ENCODE data around the gene NLRP9. TPM values are rescaled to one million over a fixed set of nuclear protein-coding genes. Genes with fewer than 3 reads are reported as not detected.

The NLRP9 gene
- total RNA-seq, 3 donors from 2014 or later (not counting 1 experiment from before 2014, with no cell fraction given), result not detected

- H3K27me3 Mint-ChIP-seq (ENCODE audit: low read depth in 2 of 2), result no peaks in the 10 kb centered on the region
- no peaks in the 10 kb centered on the region for H3K9me3 Mint-ChIP-seq
- Histone ChIP-seq H3K27ac (ENCODE audit: low read length) (no peak overlapping the region), H3K4me3 (ENCODE audit: low read length) (no peak overlapping the region), H3K36me3 (ENCODE audit: control insufficient read depth, insufficient read depth, low read length) (peaks cover 12% of the 10 kb centered on the region), H3K9me3 (ENCODE audit: control insufficient read depth, insufficient read depth, low read length) (no peaks in the 10 kb centered on the region), H3K27me3 (ENCODE audit: control insufficient read depth, insufficient read depth, low read length) (no peaks in the 10 kb centered on the region), H3K4me1 (ENCODE audit: control insufficient read depth, insufficient read depth, low read length) (peaks cover 5% of the 10 kb centered on the region)
- H3K4me3 Mint-ChIP-seq, result no peak overlapping the region
- TF ChIP-seq, protein P1, sequence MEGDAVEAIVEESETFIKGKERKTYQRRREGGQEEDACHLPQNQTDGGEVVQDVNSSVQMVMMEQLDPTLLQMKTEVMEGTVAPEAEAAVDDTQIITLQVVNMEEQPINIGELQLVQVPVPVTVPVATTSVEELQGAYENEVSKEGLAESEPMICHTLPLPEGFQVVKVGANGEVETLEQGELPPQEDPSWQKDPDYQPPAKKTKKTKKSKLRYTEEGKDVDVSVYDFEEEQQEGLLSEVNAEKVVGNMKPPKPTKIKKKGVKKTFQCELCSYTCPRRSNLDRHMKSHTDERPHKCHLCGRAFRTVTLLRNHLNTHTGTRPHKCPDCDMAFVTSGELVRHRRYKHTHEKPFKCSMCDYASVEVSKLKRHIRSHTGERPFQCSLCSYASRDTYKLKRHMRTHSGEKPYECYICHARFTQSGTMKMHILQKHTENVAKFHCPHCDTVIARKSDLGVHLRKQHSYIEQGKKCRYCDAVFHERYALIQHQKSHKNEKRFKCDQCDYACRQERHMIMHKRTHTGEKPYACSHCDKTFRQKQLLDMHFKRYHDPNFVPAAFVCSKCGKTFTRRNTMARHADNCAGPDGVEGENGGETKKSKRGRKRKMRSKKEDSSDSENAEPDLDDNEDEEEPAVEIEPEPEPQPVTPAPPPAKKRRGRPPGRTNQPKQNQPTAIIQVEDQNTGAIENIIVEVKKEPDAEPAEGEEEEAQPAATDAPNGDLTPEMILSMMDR (IDR thresholded peaks at IDR 0.05), result no peak
- H3K27ac Mint-ChIP-seq, result no peak overlapping the region
- no peak for DNase-seq
- H3K36me3 Mint-ChIP-seq, result no peaks in the 10 kb centered on the region
- intact Hi-C loops (cut with micrococcal nuclease), result no loop called here
- no peak for ATAC-seq
- WGBS (ENCODE audit: insufficient coverage), result 97% methylated on average over 9 of the region's 12 CpGs
- peaks cover 7 to 11% of the 10 kb centered on the region in 2 donors for H3K4me1 Mint-ChIP-seq
Measured at GRCh38 chr19:55700813-55701212, 37.4 kb downstream of the NLRP9 start.

DNA sequence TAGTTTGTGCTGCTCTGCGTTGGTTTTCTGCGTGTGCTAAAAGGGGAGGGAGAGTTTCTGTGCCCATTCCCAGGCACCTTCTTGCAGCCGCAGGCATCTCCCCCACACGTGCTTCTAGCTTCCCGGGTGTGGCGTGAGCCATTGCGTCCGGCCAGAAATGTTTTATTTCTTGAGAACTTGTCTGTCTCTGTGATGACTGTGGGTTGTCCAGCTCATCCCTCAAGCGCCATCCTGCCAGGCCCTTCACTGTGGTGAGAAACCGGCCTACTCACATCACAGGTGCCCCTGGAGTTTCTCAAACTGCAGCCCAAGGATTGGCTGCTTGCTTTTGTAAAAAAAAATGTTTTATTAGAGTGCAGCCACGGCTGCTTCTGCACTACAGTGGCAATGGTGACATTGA lies 39.0 kb downstream of the NLRP9 start:
- TF ChIP-seq, protein P1 (IDR thresholded peaks at IDR 0.05), result no peak
- no peaks in the 10 kb centered on the region for H3K9me3 Mint-ChIP-seq
- no peaks in the 10 kb centered on the region for H3K36me3 Mint-ChIP-seq
- Histone ChIP-seq H3K4me1 (ENCODE audit: control insufficient read depth, insufficient read depth, low read length) (peaks cover 5% of the 10 kb centered on the region), H3K4me3 (ENCODE audit: low read length) (no peak overlapping the region), H3K36me3 (ENCODE audit: control insufficient read depth, insufficient read depth, low read length) (peaks cover 27% of the 10 kb centered on the region), H3K27ac (ENCODE audit: low read length) (no peak overlapping the region), H3K9me3 (ENCODE audit: control insufficient read depth, insufficient read depth, low read length) (no peaks in the 10 kb centered on the region), H3K27me3 (ENCODE audit: control insufficient read depth, insufficient read depth, low read length) (no peaks in the 10 kb centered on the region)
- WGBS (ENCODE audit: insufficient coverage), result 97% methylated on average over 11 of the region's 11 CpGs
- no peaks in the 10 kb centered on the region for H3K27me3 Mint-ChIP-seq (ENCODE audit: low read depth in 2 of 2)
- no peak for DNase-seq
- intact Hi-C loops (cut with micrococcal nuclease), result no loop called here
- no peak for ATAC-seq
- peaks cover 0 to 5% of the 10 kb centered on the region in 2 donors for H3K4me1 Mint-ChIP-seq
- H3K4me3 Mint-ChIP-seq, result no peak overlapping the region
- no peak overlapping the region for H3K27ac Mint-ChIP-seq

GRCh38 chr19:55698256-55698655 lies 39.9 kb downstream of the NLRP9 start:
- Histone ChIP-seq H3K4me1 (ENCODE audit: control insufficient read depth, insufficient read depth, low read length) (no peaks in the 10 kb centered on the region), H3K4me3 (ENCODE audit: low read length) (no peak overlapping the region), H3K27ac (ENCODE audit: low read length) (no peak overlapping the region), H3K36me3 (ENCODE audit: control insufficient read depth, insufficient read depth, low read length) (peaks cover 33% of the 10 kb centered on the region), H3K9me3 (ENCODE audit: control insufficient read depth, insufficient read depth, low read length) (no peaks in the 10 kb centered on the region), H3K27me3 (ENCODE audit: control insufficient read depth, insufficient read depth, low read length) (no peaks in the 10 kb centered on the region)
- DNase-seq (no peak), ATAC-seq (no peak)
- no peaks in the 10 kb centered on the region for H3K27me3 Mint-ChIP-seq (ENCODE audit: low read depth in 2 of 2)
- TF ChIP-seq, protein P1 (IDR thresholded peaks at IDR 0.05), result no peak
- H3K9me3 Mint-ChIP-seq, result no peaks in the 10 kb centered on the region
- H3K27ac Mint-ChIP-seq, result peak overlapping the region in 1 of 2 donors; percentile 8
- intact Hi-C loops (cut with micrococcal nuclease), result no loop called here
- WGBS (ENCODE audit: insufficient coverage), result 98% methylated on average over 16 of the region's 17 CpGs
- H3K4me3 Mint-ChIP-seq, result no peak overlapping the region
- no peaks in the 10 kb centered on the region for H3K36me3 Mint-ChIP-seq
- no peaks in the 10 kb centered on the region for H3K4me1 Mint-ChIP-seq

GRCh38 chr19:55697698-55698097 lies 40.5 kb downstream of the NLRP9 start:
- WGBS (ENCODE audit: insufficient coverage), result 98% methylated on average over 8 of the region's 8 CpGs
- Mint-ChIP-seq H3K36me3 (no peaks in the 10 kb centered on the region), H3K4me1 (no peaks in the 10 kb centered on the region), H3K9me3 (no peaks in the 10 kb centered on the region), H3K27me3 (ENCODE audit: low read depth in 2 of 2) (no peaks in the 10 kb centered on the region), H3K4me3 (no peak overlapping the region), H3K27ac (peak overlapping the region in 1 of 2 donors; percentile 15)
- H3K36me3 ChIP-seq (ENCODE audit: control insufficient read depth, insufficient read depth, low read length), result peaks cover 37% of the 10 kb centered on the region
- no peak for DNase-seq
- ATAC-seq, result no peak
- H3K4me1 ChIP-seq (ENCODE audit: control insufficient read depth, insufficient read depth, low read length), result no peaks in the 10 kb centered on the region
- H3K27me3 ChIP-seq (ENCODE audit: control insufficient read depth, insufficient read depth, low read length), result no peaks in the 10 kb centered on the region
- H3K4me3 ChIP-seq (ENCODE audit: low read length), result no peak overlapping the region
- TF ChIP-seq, protein P1 (IDR thresholded peaks at IDR 0.05), result no peak
- no peaks in the 10 kb centered on the region for H3K9me3 ChIP-seq (ENCODE audit: control insufficient read depth, insufficient read depth, low read length)
- no peak overlapping the region for H3K27ac ChIP-seq (ENCODE audit: low read length)
- intact Hi-C loops (cut with micrococcal nuclease), result no loop called here

Measured in natural killer cell (primary cell).